ENCODE results near the gene HECTD1. TPM values are rescaled to one million over a fixed set of nuclear protein-coding genes. Genes with fewer than 3 reads are reported as not detected.
A peak's percentile ranks its signal among the peaks of the same experiment; 100 is the strongest.
"Not testable (repeated sequence)": the region's sequence is repeated elsewhere in the genome, so short reads cannot be mapped to it uniquely, and the experiment has no call there.

The HECTD1 gene
- polyA plus RNA-seq (2012; ENCODE audit: missing spikeins), result 50.8 TPM

DNA sequence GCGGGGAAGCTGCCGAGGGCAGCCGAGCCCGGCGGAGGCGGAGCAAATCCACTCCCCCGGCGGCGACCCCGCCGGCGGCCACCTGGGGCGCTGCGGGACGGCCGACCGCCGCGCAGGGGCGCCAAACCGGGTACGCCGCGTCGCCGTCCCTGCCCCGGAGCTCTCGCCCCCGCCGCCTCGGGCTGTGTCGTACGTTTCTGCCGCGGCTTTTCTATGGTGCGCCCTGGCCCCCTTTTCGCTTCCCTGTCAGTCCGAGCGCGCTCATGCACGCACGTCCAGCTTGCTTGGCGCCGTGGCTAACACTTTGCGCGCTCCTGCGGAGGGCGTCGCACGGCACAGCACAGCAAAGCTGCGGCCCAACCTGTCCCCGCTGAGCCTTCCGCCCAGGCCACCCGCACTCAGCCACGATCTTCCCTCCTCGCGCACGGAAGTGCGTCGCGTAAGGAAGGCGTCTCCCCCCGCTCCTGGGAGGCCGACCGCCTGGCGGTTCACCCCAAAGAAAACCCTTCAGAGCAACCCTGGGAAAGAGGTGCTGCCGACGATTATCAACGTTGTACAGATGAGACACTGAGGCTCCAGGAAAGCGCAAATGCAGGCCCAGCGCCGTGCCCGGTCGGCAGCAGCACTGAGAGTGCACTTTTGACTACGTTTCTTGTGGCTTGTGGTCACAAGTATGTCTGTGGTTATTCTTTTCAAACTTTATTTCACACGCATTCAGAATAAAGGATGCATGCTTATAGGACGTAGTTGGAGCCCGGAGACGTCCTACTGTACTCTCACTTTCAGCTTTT is at the start of gene HECTD1:
Gene HECTD1 (minus strand): TSS at position 39 of the 791 bp plus-strand sequence. CDS start 1,857 bp downstream, outside the sequence.
- TF ChIP-seq TAF1 (IDR thresholded peaks at IDR 0.05; ENCODE audit: borderline replicate concordance, low read depth, low read length) (peak; percentile 53), POLR2AphosphoS5 (IDR thresholded peaks at IDR 0.05; ENCODE audit: low read depth, low read length) (peak; percentile 83), POLR2A (IDR thresholded peaks at IDR 0.05; ENCODE audit: low read depth, low read length) (peak; percentile 88)
- FAIRE-seq (peak; percentile 93), DNase-seq (ENCODE audit: insufficient read length) (peak; percentile 81)

DNA sequence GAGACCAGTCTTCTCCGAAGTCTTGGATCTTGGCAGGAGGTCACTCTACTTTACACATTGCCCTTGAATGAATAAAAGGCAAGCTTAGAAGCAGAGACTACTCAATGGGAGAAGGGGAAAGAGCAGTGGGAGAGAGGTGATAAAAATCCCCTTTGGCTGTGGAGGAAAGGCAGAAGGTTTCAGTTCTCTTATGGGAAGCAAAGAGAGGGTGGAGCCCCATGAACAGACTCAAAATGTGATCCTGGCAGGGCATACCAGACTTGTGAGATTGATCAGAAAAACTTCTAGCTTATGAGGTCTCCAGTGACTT is 49.6 kb upstream of the HECTD1 start:
- no peak for TF ChIP-seq TAF1 (IDR thresholded peaks at IDR 0.05; ENCODE audit: borderline replicate concordance, low read depth, low read length)
- no peak for TF ChIP-seq POLR2A (IDR thresholded peaks at IDR 0.05; ENCODE audit: low read depth, low read length)
- TF ChIP-seq POLR2AphosphoS5 (IDR thresholded peaks at IDR 0.05; ENCODE audit: low read depth, low read length), result no peak
- FAIRE-seq, result no peak

DNA sequence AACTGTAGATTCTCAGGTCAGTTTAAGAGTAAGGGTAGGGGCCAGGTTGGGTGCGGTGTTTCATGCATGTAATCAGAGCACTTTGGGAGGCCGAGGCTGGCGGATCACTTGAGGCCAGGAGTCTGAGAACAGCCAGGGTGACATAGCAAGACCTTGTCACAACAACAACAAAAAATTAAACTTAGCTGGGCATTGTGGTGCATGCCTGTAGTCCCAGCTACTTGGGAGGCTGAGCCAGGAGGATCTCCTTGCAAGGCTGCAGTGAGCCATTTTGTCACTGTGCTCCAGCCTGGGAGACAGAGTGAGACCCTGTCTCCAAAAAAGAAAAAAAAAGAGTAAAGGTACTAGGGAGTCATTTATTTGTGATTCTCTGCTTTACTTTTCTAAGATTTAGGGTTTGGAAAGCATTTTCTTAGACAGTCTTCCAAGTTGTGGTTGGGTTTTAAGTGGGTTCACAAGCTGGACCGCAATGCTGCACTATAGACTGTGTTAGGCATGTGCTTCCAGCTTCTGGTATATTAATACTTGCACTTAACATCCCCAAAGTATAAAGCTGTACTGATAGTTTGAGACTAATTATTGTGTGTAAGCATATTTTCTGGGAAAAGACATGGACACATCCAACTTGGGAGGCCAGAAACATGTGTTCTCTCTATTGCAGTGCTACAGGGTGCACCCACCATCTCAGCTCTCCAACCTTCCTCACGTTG is 49.1 kb upstream of the HECTD1 start:
- no peak for TF ChIP-seq POLR2A (IDR thresholded peaks at IDR 0.05; ENCODE audit: low read depth, low read length)
- no peak for TF ChIP-seq TAF1 (IDR thresholded peaks at IDR 0.05; ENCODE audit: borderline replicate concordance, low read depth, low read length)
- no peak for TF ChIP-seq POLR2AphosphoS5 (IDR thresholded peaks at IDR 0.05; ENCODE audit: low read depth, low read length)
- FAIRE-seq (no peak), DNase-seq (ENCODE audit: insufficient read length) (no peak)

More for the DNA sequence above, 49.6 kb upstream of the HECTD1 start:
- DNase-seq (ENCODE audit: insufficient read length), result no peak

DNA sequence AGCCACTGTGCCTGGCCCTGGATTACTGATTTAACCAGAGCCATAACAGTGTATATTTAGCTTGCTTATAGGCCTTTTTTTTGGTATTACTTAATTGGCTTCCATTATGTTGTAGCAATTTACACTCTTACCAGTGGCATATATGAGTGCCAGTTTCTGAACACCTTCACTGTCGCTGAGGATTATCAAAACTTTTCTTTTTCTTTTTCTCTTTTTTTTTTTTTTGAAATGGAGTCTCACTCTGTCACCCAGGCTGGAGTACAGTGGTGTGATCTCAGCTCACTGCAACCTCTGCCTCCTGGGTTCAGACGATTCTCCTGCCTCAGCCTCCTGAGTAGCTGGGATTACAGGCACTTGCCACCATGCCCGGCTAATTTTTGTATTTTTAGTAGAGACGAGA is 48.3 kb upstream of the HECTD1 start:
- not testable (repeated sequence) for DNase-seq (ENCODE audit: insufficient read length); FAIRE-seq

DNA sequence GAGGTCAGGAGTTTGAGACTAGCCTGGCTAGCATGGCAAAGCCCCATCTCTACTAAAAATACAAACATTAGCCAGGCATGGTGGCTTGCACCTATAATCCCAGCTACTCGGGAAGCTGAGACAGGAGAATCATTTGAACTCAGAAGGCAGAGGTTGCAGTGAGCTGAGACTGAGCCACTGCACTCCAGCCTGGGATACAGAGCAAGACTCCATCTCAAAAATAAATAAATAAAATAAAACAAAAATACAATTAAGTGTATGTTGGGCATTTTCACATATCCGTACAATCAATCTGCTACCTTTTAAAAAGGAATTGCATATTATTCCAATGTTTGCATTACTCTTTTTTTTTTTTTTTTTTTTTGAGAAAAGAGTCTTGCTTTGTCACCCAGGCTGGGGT is 47.7 kb upstream of the HECTD1 start:
- TF ChIP-seq POLR2AphosphoS5 (IDR thresholded peaks at IDR 0.05; ENCODE audit: low read depth, low read length) (no peak), TAF1 (IDR thresholded peaks at IDR 0.05; ENCODE audit: borderline replicate concordance, low read depth, low read length) (no peak), POLR2A (IDR thresholded peaks at IDR 0.05; ENCODE audit: low read depth, low read length) (no peak)
- DNase-seq (ENCODE audit: insufficient read length) (no peak), FAIRE-seq (no peak)

DNA sequence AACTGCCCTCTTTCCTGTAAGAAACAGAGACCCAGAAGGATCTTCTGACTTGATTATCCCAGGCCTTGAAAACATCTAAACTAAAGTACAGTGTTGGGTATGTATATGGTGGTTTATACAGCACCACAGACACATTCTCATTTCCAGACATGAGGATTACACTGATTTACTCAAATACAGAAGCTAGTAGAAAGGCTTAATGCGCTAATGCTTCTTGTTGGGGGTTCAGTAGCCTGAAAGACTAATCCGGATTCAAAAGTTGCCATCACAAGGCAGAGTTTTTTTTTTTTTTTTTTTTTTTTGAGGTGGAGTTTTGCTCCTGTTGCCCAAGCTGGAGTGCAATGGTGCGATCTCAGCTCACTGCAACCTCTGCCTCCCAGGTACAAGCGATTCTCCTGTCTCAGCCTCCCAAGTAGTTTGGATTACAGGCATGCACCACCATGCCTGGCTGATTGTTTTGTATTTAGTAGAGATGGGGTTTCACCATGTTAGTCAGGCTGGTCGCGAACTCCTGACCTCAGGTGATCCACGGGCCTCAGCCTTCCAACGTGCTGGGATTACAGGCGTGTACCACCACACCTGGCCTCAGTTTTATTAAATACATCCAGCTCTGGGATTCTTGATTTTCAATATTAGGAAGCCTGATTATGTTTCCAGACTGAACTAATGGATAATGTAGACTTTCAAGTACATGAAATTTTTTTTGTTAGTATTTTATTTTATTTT is 46.3 kb upstream of the HECTD1 start:
- DNase-seq (ENCODE audit: insufficient read length), result no peak
- no peak for TF ChIP-seq POLR2AphosphoS5 (IDR thresholded peaks at IDR 0.05; ENCODE audit: low read depth, low read length)
- no peak for TF ChIP-seq POLR2A (IDR thresholded peaks at IDR 0.05; ENCODE audit: low read depth, low read length)
- TF ChIP-seq TAF1 (IDR thresholded peaks at IDR 0.05; ENCODE audit: borderline replicate concordance, low read depth, low read length), result no peak
- FAIRE-seq, result no peak

DNA sequence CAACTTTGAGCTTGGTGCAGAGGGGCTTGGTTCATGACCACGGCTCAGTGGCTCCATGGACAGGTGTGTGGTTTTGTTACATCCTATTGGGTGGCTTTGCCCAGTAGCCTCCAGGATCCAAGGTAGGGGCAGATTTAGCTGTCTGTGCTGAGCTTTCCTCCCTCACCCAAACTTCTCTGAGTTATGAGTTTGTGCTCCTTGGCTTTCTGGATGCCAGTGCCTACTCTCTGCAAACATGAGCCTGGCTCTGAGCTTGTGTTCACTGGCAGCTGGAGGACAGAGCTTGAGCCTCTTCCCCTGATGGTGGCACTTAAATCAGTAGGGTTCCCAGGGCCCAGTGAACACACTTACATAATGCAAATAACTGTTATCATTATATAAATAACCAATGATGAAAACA is 45.3 kb upstream of the HECTD1 start:
- no peak for FAIRE-seq

DNA sequence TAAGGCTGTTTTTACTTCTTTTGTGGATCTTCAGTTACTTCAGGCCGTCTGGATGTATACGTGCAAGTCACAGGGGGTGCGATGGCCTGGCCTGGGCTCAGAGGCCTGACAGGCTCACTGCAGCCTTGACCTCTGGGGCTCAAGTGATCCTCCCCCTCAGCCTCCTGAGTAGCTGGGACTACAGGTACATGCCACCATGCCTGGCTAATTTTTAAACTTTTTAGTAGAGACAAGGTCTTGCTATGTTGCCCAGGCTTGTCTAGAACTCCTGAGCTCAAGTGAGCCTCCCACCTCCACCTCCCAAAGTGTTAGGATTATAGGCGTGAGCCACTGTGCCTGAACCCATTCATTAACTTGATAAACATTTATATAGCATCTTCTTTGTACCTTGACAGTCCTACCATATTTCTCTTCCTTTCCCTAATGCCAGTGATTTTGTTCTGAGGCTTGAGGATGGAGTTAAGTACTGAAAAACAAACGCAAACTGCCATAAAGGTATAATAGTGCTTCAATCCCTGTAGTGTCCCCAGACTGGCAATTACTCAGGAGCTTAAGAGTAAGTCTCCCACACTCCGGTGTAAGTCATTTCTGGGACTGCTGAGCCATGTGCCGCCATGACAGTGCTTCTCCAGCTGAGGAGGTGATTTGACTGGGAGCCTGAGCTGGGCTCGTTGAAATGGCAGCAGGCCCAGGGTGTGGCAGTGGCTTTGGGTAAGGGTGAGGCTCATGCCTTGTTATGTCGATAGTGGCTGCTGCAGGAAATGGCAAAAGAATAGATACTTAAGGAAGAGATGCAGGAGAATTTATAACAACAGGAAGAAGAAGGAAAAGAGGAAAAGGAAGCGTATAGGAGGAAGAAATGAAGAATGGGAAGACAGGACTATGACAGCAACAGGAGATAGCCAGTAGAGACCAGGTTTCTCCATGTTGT is 43.7 kb upstream of the HECTD1 start:
- DNase-seq (ENCODE audit: insufficient read length), result no peak
- TF ChIP-seq POLR2AphosphoS5 (IDR thresholded peaks at IDR 0.05; ENCODE audit: low read depth, low read length) (no peak), TAF1 (IDR thresholded peaks at IDR 0.05; ENCODE audit: borderline replicate concordance, low read depth, low read length) (no peak), POLR2A (IDR thresholded peaks at IDR 0.05; ENCODE audit: low read depth, low read length) (no peak)

More for the DNA sequence above, 45.3 kb upstream of the HECTD1 start:
- TF ChIP-seq POLR2AphosphoS5 (IDR thresholded peaks at IDR 0.05; ENCODE audit: low read depth, low read length) (no peak), TAF1 (IDR thresholded peaks at IDR 0.05; ENCODE audit: borderline replicate concordance, low read depth, low read length) (no peak), POLR2A (IDR thresholded peaks at IDR 0.05; ENCODE audit: low read depth, low read length) (no peak)
- no peak for DNase-seq (ENCODE audit: insufficient read length)

DNA sequence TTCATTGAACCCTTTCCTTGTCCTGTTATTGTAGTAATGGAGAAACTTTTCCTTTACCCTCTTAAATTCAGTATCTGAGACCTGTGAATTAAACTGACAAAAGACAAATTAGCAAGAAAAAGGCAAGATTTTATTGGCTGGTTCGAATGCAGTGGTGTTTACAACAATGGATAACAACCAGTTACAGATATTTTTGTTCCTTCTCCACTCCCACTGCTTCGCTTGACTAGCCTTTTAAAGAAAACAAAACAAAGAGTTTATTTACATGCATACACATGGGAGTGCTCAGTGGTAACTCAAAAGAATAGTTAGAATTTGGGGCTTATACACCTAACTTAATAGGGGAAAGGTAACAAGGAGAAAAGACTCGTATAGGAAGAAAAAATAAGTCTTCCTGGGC is 37.0 kb upstream of the HECTD1 start:
- TF ChIP-seq POLR2AphosphoS5 (IDR thresholded peaks at IDR 0.05; ENCODE audit: low read depth, low read length) (no peak), TAF1 (IDR thresholded peaks at IDR 0.05; ENCODE audit: borderline replicate concordance, low read depth, low read length) (no peak), POLR2A (IDR thresholded peaks at IDR 0.05; ENCODE audit: low read depth, low read length) (no peak)
- FAIRE-seq (no peak), DNase-seq (ENCODE audit: insufficient read length) (no peak)

More for the DNA sequence above, 43.7 kb upstream of the HECTD1 start:
- no peak for FAIRE-seq

DNA sequence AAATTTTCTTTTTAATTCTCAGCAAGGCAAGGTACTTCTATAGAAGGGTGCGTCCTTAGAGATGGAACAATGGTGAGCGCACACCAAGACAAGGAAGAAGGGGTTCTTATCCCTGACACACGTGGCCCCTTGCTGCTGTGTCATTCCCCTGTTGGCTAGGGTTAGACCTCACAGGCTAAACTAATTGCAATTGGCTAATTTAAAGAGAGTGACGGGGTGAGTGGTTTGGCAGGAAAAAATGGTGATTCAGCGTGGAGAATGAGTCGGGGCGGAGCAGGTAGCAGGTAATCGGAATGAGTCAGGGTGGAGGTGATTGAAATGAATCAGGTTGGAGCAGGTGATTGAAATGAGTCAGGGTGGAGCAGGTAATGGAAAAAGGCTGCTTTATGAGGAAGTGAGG is 36.3 kb upstream of the HECTD1 start:
- FAIRE-seq (no peak), DNase-seq (ENCODE audit: insufficient read length) (no peak)

DNA sequence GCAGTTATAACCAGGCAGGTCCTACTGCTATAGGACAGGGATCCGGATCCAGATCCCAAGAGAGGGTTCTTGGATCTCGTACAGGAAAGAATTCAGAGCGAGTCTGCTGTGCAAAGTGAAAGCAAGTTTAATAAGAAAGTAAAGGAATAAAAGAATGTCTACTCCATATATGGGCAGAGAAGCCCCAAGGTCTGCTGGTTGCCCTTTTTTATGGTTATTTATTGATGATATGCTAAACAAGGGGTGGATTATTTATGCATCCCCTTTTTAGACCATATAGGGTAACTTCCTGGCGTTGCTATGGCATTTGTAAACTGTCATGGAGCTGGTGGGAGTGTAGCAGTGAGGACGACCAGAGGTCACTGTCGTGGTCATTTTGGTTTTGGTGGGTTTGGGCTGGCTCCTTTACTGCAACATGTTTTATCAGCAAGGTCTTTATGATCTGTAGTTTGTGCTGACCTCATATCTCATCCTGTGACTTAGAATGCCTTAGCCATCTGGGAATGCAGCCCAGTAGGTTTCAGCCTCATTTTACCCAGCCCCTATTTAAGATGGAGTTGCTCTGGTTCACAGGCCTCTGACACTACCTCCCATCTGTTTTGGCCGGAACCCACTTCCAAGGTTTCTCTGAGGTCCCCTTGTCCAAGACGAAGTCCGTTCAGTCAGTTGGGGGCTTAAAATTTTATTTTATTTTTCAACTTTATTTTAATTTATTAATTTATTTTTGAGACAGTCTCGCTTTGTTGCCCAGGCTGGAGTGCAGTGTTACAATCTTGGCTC is 34.8 kb upstream of the HECTD1 start:
- not testable (repeated sequence) for FAIRE-seq

More for the DNA sequence above, 36.3 kb upstream of the HECTD1 start:
- TF ChIP-seq POLR2AphosphoS5 (IDR thresholded peaks at IDR 0.05; ENCODE audit: low read depth, low read length) (no peak), POLR2A (IDR thresholded peaks at IDR 0.05; ENCODE audit: low read depth, low read length) (no peak), TAF1 (IDR thresholded peaks at IDR 0.05; ENCODE audit: borderline replicate concordance, low read depth, low read length) (no peak)

More for the DNA sequence above, 34.8 kb upstream of the HECTD1 start:
- not testable (repeated sequence) for DNase-seq (ENCODE audit: insufficient read length)
